ENCODE measurements around the gene NAT14. TPM values are rescaled to one million over a fixed set of nuclear protein-coding genes. Genes with fewer than 3 reads are reported as not detected.

The NAT14 gene
- total RNA-seq, 1 experiment from 2014 or later: 93.1 TPM

GRCh38 chr19:55459950-55460657 lies 24.9 kb upstream of the NAT14 start:
- ChIA-PET CTCF (interaction anchor here (1.8 kb wide), 1 partner anchor 44 kb away, joined by 11 read pairs; no protein-coding TSS in a partner anchor), POLR2A (no interaction called here)
- DNase-seq (ENCODE audit: low read depth, low spot score) (no peak), ATAC-seq (no peak)
- TF ChIP-seq REST (IDR thresholded peaks at IDR 0.05; ENCODE audit: insufficient read depth in 1 of 2, low read depth in 2 of 2, low read length in 1 of 2): no peak
- no peak for TF ChIP-seq TCF7L2 (IDR thresholded peaks at IDR 0.05; ENCODE audit: low read depth, low read length)
- no peak for TF ChIP-seq SIN3A (IDR thresholded peaks at IDR 0.05; ENCODE audit: borderline replicate concordance, insufficient read depth, low read depth, low read length)
- no peak for TF ChIP-seq CTCF (IDR thresholded peaks at IDR 0.05)
- no peak; the same call in 1 of the 2 replicates for TF ChIP-seq POLR2AphosphoS5 (IDR thresholded peaks at IDR 0.05; ENCODE audit: low read depth, low read length)
- in situ Hi-C loops (cut with HindIII; ENCODE audit: low pct_unique_long_range_greater_than_20kb, low sequenced_read_pairs): no loop called here
- H3K27ac ChIP-seq (ENCODE audit: low read length): peak overlapping the region; percentile 92
- intact Hi-C loops (cut with micrococcal nuclease; ENCODE audit: unreplicated experiment): no loop called here
- peak overlapping the region; percentile 91 to 92 for H3K4me3 ChIP-seq (ENCODE audit: low read depth in 2 of 2, low read length in 2 of 2)
- H3K4me1 ChIP-seq (ENCODE audit: control insufficient read depth, insufficient read depth, low read length): peaks cover 15% of the 10 kb centered on the region
- H3K27me3 ChIP-seq (ENCODE audit: control insufficient read depth, insufficient read depth, low read length): no peaks in the 10 kb centered on the region
- no peaks in the 10 kb centered on the region for H3K36me3 ChIP-seq (ENCODE audit: control insufficient read depth, insufficient read depth, low read length)
- no peaks in the 10 kb centered on the region for H3K9me3 ChIP-seq (ENCODE audit: control insufficient read depth, insufficient read depth, low read depth, low read length)
- TSS peak; percentile 88 for BruUV-seq (replicated peaks)

DNA sequence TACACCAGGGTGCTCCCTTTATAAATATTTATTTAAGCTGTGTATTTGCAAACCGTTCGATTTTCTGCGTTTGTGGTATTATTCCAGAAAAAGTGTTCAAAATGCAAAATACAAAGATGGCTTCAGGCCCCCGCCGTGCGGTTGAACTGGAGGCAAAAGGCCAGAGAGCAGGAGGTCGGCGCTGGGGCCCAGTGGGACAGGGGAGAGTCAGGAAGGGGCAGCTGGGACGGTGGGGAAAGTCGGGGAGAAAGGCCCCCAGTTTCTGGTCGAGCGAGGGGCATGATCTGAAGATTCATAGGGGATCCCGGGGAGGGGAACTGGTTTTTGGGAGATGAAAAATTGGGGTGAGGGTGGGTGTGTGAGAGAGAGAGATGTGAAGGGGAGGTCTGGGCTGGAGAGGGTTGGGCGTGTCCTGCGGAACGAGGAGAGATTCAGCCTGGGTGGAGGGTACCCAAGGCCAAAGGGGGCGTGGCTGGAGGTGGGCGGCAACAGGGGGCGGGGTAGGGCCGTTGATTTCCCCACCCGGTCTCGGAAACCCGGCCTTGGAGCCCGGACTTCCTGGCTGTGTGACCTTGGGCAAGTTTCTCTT lies 24.2 kb upstream of the NAT14 start:
- DNase-seq (ENCODE audit: low read depth, low spot score) (no peak), ATAC-seq (peak; percentile 70)
- intact Hi-C loops (cut with micrococcal nuclease; ENCODE audit: unreplicated experiment): no loop called here
- BruUV-seq (replicated peaks): no TSS peak
- H3K4me1 ChIP-seq (ENCODE audit: control insufficient read depth, insufficient read depth, low read length): peaks cover 15% of the 10 kb centered on the region
- H3K27me3 ChIP-seq (ENCODE audit: control insufficient read depth, insufficient read depth, low read length): no peaks in the 10 kb centered on the region
- TF ChIP-seq SIN3A (IDR thresholded peaks at IDR 0.05; ENCODE audit: borderline replicate concordance, insufficient read depth, low read depth, low read length): 0 out of 2 replicates have a peak, but pooled peaks have one; percentile 82
- no peak for TF ChIP-seq CTCF (IDR thresholded peaks at IDR 0.05)
- no peak for TF ChIP-seq REST (IDR thresholded peaks at IDR 0.05; ENCODE audit: insufficient read depth in 1 of 2, low read depth in 2 of 2, low read length in 1 of 2)
- TF ChIP-seq TCF7L2 (IDR thresholded peaks at IDR 0.05; ENCODE audit: low read depth, low read length): no peak
- CTCF ChIA-PET: no interaction called here
- H3K9me3 ChIP-seq (ENCODE audit: control insufficient read depth, insufficient read depth, low read depth, low read length): no peaks in the 10 kb centered on the region
- H3K27ac ChIP-seq (ENCODE audit: low read length): peak overlapping the region; percentile 92
- in situ Hi-C loops (cut with HindIII; ENCODE audit: low pct_unique_long_range_greater_than_20kb, low sequenced_read_pairs): no loop called here
- peak overlapping the region; percentile 91 to 92 for H3K4me3 ChIP-seq (ENCODE audit: low read depth in 2 of 2, low read length in 2 of 2)
- H3K36me3 ChIP-seq (ENCODE audit: control insufficient read depth, insufficient read depth, low read length): no peaks in the 10 kb centered on the region
- POLR2A ChIA-PET: no interaction called here

Data from Panc1 (cell line).